GM19463 (cell line): ENCODE measurements around the gene MUTYH.

Source experiments
- ATAC-seq: cut with Tn5 transposase; IDR thresholded peaks from one replicate; pipeline ENCODE4 v1.9.1; 2021; ENCODE audit warnings: mild to moderate bottlenecking, moderate library complexity; ENCODE audit not compliant: unreplicated experiment

MUTYH gene

GRCh38 chr1:45282351-45282750, 57.9 kb downstream of the MUTYH start:
- no peak for ATAC-seq
